Forelimb muscle (tissue), 1 donor: ENCODE data around the gene TRAPPC2. TPM values are rescaled to one million over a fixed set of nuclear protein-coding genes. Genes with fewer than 3 reads are reported as not detected.
"Not testable (repeated sequence)": the region's sequence is repeated elsewhere in the genome, so short reads cannot be mapped to it uniquely, and the experiment has no call there.

ENCODE experiments used
- DNase-seq: peaks from one replicate; pipeline ENCODE4 v3.0.0-alpha.2; 2013; ENCODE audit warnings: low read depth
- polyA plus RNA-seq: library from polyadenylated mRNA; unstranded; fragments of 120-200 nt; gene quantifications from one replicate; pipeline ENCODE4 v1.2.1, GENCODE V29; 2013; ENCODE audit not compliant: insufficient read length

Gene TRAPPC2
- polyA plus RNA-seq, 1 donor, result 11.8 TPM

DNA sequence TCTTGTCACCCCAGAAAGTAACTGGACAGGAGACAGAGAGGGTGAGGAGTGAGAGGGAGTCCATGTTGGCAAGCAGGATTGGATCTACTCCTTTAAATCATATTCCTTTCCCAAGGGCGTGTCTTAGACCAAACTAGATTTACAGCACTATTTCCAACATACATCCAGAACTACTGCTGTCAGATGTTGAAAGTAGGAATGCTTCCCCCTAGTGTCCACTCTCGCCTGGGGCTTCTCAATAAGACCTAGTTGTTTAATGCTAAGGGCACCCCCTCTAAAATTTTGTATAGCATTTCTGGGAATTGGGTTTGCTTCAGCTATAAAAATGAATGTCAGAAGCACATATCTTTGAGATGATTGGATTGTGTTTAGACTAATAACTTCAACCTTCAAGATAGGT, 13.4 kb upstream of the TRAPPC2 start:
- DNase-seq, result no peak

DNA sequence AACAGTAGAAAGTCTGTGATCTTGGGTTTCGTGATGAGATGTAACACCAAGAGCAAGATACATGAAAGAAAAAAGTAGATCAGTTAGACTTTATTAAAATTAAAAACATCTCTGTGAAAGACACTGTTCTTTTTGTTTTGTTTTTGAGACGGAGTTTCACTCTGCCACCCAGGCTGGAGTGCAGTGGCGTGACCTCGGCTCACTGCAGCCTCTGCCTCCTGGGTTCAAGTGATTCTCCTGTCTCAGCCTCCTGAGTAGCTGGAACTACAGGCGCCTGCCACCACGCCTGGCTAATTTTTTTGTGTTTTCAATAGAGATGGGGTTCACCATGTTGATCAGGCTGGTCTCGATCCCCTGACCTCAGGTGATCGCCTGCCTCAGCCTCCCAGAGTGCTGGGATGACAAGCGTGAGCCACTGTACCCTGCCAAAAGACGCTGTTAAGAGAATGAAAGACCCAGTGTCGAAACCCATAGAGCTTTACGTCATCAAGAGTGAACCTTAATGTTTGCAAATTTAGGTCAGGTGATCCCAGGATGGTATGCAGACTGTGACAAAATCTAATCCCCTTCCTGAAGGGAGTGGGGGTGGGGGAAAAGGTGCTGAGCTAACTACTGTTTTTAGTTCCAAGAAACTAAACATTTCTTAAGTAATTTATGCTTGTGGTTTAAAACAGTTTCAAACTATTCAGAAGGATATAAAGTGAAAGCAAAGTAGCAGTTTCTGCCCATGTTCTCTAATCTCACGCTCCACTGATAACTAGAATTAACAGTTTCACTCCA, 8.2 kb upstream of the TRAPPC2 start:
- DNase-seq, result no peak

DNA sequence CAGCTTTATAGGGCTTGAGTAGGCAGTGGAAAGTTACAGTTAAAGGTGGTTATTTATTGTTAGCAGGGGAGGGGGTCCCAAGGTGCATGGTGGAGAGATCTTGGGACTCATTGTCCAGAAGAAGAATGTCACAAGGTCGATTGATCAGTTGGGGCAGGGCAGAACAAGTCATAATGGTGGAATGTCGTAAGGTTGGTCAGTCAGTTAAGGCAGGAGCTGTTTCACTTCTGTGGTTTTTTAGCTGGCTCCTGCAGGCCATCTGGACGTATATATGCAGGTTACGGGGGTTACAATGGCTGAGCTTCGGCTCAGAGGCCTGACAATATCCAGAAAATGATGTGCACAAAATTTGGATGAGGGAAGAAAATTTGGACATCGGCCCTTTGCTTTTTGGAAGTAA, 7.3 kb upstream of the TRAPPC2 start:
- no peak for DNase-seq

DNA sequence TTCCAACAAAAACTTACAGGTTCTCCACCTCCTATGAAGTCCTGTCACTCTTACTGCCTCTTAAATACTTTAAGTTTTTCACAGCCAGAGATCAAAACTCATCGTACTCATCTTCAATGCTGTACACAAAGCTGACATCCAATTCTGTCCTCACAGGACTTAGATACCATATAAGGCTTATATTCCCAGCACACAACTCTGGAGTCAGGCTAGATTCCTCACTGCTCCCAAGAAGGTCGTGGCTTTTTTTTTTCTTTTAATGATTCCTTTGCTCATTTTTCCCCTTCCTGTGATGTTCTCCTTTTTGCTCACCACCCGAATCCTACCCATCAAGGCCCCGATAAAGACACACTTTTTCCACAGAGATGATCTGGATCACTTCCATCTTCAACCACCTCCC, 914 bp downstream of the TRAPPC2 start:
- DNase-seq, result no peak

GRCh38 chrX:13732246-13733067, 2.0 kb downstream of the TRAPPC2 start:
- DNase-seq, result no peak

GRCh38 chrX:13730523-13730922, 3.9 kb downstream of the TRAPPC2 start:
- not testable (repeated sequence) for DNase-seq

DNA sequence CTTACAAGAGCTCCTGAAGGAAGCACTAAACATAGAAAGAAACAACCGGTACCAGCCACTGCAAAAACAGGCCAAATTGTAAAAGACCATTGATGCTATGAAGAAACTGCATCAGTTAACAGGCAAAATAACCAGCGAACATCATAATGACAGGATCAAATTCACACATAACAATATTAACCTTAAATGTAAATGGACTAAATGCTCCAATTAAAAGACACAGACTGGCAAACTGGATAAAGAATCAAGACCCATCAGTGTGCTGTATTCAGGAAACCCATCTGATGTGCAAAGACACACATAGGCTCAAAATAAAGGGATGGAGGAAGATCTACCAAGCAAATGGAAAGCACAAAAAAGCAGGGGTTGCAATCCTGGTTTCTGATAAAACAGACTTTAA, 7.8 kb downstream of the TRAPPC2 start:
- not testable (repeated sequence) for DNase-seq

DNA sequence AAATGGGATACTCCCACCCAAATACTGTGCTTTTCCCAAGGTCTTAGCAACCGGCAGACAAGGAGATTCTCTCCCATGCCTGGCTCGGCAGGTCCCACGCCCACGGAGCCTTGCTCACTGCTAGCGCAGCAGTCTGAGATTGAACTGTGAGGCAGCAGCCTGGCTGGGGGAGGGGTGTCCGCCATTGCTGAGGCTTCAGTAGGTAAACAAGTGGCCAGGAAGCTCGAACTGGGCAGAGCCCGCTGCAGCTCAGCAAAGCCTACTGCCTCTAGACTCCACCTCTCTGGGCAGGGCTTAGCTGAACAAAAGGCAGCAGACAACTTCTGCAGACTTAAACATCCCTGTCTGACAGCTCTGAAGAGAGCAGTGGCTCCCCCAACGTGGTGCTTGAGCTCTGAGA, 9.5 kb downstream of the TRAPPC2 start:
- DNase-seq, result not testable (repeated sequence)

- DNase-seq, result no peak
Observed at GRCh38 chrX:13721819-13722519, 12.5 kb downstream of the TRAPPC2 start.

DNA sequence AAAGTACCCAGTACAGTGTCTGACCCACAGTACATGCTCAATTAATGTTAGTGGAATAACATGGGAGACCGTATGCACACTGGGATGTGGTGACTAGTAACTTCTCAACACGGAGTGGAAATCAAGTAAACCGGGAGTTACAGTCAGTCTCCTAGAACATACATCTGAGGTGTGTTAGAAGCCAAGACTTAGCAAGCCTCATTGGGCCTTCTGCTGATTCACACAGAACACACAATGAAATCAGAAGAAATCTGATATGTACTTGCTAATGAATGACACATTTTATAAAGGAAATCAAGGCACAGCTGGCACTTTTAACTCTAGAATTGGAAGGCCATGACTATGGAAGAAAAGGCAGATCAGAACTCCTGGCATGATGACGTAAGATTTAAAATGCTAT, 13.0 kb downstream of the TRAPPC2 start:
- no peak for DNase-seq

- no peak for DNase-seq
Observed at GRCh38 chrX:13719192-13719856, 15.1 kb downstream of the TRAPPC2 start.

DNA sequence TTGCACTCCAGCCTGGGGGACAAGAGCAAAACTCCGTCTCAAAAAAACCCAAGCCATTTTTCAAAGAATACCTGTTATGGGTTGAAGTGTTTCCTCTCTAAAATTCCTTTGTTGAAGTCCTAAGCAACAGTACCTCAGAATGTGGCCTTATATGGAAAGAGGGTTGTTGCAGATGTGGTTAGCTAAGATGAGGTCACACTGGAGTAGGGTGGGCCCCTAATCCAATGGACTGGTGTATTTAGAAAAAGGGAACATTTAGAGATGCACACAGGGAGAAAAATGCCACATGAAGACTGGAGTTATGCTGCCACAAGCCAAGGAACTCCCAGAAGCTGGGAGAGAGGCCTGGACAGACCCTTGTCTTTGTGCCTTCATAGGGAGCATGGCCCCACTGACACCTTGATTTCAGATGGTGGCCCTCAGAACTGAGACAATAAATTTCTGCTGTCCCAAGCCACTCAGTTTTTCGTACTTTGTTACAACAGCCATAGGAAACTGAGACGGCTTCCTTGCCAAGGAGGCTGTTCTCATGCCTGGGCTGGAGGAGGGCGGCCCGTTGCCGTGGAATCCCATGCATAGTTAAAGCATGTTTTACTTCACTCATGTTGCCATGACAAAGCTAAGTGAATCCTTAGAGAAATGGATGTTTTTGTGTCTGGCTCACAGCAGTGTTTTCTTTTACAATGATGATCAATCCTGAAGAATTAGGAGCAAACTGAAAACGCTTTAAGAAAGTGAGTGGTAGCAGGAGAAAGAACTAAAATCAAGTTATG, 16.5 kb downstream of the TRAPPC2 start:
- peak; percentile 47 for DNase-seq

DNA sequence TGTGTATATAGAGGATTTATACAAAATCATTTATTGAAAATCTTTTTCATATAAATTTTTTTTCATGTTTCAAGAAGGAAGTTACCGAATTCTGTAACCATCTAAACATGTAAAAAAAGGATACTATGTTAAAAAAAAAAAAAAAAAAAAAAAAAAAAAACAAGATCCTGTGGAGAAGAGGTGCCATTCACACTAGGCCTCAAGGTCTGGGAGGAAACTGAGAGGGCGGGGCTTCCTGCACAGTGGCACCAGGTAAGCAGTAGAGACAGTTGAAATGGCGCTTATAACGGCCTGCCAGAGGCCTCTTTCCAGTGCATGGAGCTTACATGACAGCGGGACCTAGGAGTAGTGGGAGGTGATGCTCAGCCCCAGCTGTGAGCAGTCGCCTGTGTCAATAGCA, 17.5 kb downstream of the TRAPPC2 start:
- DNase-seq, result no peak

DNA sequence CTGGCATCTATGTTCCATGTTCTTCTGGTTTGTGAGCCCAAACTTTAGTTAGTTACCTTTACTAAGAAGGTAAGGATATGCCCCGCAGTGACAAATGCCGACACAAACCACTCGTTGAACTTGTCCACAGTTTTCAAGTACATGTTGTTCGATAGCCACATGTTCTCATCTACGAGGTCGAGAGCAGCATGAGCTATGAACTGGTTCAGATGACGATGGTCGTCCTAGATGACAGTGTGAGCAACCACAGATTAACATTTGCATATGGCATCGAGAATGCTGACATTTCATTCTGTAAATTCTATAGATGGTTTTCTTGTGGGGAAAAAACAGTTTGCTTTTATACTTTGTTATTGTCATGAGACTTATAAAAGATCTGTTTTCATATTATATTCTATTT, 18.0 kb downstream of the TRAPPC2 start:
- DNase-seq, result no peak

GRCh38 chrX:13711141-13711540, 23.3 kb downstream of the TRAPPC2 start:
- no peak for DNase-seq

DNA sequence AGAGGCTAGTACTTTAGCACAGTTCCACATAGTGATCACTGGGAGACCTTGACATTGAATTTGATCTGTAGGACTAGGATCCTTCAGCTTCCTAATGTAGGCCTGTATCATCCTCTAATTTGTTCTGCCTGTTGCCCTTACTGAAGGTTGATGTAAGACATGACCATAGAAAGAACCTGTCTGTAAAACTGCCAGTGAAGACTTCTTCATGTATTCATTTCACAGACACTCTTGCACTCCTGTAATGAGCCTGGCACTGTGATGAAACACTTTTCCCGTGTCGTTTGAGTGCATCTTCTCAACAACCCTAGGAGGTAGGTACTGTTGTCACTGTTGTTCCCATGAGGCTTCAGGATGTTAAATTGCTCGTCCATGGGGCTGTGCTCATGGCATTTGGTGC, 30.8 kb downstream of the TRAPPC2 start:
- DNase-seq, result no peak

- DNase-seq, result no peak
Observed at GRCh38 chrX:13703135-13703534, 31.3 kb downstream of the TRAPPC2 start.

DNA sequence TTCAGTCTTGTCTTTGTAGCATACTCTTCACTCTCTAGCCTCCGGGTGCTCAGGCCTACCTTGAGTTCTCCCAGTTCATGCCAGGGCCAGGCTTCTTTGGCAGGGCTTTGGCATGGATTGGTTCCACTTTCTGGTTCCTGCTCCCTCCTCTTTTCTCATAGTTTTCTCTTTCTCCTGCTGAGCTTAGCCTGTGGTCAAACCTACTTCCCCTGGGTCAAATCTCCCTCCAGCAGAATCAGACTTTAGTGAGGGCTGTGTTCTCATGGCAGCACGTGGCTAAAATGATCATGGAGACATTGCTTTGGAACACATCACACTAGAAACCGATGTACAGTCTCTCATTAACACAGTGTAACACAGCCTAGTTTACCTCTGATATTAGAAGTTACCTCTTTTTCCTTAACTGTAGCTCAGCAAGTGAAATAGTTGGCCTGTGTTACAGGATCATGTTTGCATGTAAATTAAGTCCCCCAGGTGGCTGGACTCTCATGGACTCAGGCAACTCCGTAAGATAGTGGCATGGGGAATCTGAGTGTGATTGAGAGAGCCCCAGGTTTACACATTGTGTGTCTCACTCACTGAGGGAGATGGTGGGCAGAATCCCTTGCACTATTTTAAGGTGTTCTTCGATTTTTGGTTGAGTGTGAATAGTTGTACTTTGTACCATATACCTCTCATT, 32.2 kb downstream of the TRAPPC2 start:
- no peak for DNase-seq

- DNase-seq, result no peak
Observed at GRCh38 chrX:13700380-13700779, 34.0 kb downstream of the TRAPPC2 start.

- no peak for DNase-seq
Observed at GRCh38 chrX:13699183-13699826, 35.1 kb downstream of the TRAPPC2 start.
